COLO668 (cell line): ENCODE measurements around the gene ZNF326.
"Not testable (repeated sequence)": the region's sequence is repeated elsewhere in the genome, so short reads cannot be mapped to it uniquely, and the experiment has no call there.

Experiments
- DNase-seq: peaks from one replicate; lab custom pipeline; 2025; ENCODE audit not compliant: unreplicated experiment; lab: John Stamatoyannopoulos, UW

The ZNF326 gene

DNA sequence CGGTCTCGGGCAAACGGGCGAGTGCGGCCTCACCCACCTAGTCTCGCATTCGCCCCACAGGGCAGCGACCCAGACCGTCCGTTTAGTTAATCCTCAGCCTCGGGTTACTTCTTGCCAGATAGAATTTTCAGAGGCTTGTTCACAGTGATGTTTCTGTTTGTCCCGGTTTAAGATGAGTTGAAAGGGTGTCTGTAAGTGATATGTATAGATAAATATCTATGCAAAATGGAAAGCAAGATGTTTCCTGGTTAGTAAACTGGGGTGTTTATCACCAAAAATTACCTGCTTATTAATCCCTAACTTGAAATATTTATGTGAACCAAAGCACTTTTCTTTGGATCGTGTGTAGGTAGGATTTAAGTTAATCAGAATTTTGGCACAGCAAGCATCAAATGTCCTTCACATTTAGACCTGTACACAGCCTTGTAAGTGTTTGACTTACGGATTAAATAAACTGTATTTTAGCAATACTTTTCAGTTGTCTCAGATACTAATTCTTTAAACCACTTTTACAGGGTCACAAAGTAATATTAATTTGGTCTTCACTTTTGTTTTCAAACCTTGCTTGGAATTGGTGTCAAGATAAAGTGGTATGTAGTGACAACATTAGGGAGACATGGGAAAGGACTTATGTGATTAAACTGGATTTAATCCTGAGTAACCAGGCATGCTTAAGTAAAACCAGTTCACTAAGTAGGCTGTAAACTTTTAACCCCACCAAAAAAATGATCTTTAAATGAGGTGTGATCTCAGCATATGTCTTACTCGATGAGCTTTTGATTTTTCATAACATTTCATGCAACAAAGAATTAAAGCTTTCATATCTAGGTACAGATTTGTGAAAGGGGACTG is 914 bp downstream of the ZNF326 start:
- no peak for DNase-seq

DNA sequence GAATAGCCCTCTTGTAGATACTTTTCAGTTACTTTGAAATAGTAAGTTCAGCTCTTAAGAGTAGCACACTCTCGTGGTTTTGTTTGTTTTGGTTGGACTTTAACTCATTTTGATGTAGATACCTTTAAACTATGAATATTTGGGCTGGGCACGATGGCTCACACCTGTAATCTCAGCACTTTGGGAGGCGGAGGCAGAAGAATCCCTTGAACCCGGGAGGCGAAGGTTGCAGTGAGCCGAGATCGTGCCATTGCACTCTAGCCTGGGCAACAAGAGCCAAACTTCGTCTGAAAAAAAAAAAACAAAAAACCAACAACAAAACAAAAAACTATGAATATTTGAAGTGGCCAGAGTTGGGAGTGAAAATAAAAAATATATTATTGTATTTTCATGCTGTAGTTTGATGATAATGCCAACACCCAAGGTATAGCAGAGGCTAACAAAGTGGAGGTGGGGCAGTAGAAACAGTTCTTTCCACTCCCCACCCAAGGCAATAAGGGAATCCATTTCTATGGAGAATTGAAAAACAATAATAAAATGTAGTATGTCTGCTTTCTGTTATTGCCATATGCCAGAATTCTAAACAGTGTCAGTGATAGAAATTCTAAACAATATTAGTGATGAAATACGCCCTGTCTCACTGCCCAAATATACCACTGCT is 1.7 kb downstream of the ZNF326 start:
- DNase-seq, result no peak

DNA sequence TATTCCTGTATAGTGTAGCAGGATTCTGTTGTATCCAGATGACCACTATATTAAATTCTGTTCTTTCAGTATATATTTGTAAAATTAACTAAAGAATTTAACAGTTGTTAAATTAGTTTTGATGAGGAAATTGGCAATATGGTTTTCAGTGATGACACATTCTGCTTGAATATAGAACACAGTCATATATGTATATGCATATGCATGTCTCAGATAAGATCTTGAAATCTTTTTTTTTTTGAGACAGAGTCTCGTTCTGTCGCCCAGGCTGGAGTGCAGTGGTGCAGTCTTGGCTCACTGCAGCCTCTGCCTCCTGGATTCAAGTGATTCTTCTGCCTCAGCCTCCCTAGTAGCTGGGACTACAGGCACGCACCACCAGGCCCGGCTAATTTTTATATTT is 2.2 kb downstream of the ZNF326 start:
- DNase-seq, result not testable (repeated sequence)

- DNase-seq, result no peak
Observed at GRCh38 chr1:89998306-89998705, 3.4 kb downstream of the ZNF326 start.

- DNase-seq, result no peak
Observed at GRCh38 chr1:89999208-89999607, 4.3 kb downstream of the ZNF326 start.

DNA sequence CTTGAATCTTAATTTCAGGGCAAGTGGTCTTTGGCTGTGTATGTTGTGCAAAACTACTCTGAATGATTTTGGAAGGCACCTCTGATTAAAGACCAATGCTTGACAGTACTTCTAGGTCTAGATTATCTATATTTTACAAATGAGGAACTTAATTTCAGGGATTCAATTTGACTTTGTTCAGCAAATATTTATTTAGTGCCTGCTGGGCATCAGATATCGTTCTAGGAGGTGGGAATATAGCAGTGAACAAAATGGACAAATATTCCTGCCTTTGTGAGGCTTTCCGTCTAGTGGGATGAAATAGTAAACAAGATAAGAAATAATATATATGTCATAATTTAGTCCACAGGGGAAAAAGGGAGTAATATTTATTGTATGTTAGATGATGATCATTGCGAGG is 4.7 kb downstream of the ZNF326 start:
- no peak for DNase-seq

DNA sequence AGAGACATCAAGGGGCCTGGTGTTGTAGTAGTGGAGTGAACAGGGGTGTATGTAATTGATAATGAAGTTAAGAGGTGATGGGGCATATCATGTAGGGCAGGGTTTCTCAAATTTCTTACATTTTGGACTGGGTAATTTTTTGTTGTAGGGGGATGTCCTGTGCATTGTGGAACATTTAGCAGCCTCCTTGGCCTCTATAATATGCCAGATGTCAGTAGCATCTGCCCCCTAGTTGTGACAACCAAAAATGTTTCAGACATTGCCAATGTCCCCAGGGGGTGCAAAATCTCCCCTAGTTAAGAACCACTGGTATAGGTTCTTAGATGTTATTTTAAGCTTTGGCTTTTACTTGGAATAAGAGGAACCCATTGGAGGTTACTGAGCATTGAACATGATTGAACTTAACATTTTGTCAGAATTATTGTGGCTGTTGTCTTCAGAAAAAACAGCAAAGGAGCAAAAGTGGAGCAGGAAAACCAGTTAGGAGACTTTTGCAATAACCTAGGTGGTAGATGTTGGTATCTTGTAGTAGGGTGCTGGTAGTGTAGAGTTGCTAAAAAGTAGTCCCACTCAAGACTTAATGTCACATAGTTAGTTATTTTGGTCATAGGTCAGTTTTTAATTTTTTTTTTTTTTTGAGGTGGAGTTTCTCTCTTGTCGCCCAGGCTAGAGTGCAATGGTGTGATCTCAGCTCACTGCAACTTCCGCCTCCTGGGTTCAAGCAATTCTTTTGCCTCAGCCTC is 6.2 kb downstream of the ZNF326 start:
- DNase-seq, result no peak

DNA sequence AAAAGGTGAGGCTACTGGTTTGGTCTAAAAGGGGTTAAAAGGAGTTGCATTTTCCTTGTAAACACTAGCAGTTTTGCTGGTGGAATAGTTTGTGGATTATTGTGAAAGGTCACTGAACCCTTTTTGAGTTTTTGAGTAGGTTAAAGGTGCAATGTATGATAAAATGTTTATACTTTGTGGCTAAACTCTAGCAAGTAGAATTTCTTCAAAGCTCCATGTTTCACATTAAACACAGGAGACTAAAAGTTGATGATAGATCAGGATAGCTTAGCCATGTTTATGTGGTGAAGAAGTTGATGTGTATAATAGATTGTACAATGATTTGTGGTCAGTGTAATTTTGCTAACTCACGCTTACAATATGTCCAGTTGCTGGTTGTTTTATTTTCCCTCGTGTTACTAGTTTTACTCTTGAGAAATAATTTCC is 13.1 kb downstream of the ZNF326 start:
- DNase-seq, result no peak

DNA sequence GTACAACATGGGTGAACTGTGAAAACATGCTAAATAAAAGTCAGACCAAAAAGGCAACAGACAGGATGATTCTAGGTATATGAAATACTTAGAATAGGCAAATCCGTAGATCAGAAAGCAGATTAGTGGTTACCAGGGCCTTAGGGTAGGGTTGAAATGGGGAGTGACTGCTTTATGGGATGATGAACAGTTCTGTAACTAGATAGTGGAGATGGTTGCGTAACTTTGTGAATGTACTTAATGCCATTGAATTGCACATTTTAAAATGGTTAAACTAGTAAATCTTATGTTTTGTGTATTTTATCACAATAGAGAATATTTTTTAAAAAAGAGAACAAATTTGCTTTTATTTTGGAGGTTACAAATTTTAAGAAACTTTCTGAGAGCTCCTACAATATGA is 17.4 kb downstream of the ZNF326 start:
- DNase-seq, result no peak

- no peak for DNase-seq
Observed at GRCh38 chr1:90023691-90024090, 28.8 kb downstream of the ZNF326 start.

DNA sequence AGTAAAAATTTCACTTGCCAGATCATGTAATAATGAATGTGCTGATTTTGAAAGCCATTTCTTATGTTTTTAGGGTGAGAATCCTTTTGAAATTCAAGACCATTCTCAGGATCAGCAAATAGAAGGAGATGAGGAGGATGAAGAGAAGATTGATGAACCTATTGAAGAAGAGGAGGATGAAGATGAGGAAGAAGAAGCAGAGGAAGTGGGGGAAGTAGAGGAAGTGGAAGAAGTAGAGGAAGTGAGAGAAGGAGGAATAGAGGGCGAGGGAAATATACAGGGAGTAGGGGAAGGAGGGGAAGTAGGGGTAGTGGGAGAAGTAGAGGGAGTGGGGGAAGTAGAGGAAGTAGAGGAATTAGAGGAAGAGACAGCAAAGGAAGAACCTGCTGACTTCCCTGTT is 32.4 kb downstream of the ZNF326 start:
- DNase-seq, result no peak

DNA sequence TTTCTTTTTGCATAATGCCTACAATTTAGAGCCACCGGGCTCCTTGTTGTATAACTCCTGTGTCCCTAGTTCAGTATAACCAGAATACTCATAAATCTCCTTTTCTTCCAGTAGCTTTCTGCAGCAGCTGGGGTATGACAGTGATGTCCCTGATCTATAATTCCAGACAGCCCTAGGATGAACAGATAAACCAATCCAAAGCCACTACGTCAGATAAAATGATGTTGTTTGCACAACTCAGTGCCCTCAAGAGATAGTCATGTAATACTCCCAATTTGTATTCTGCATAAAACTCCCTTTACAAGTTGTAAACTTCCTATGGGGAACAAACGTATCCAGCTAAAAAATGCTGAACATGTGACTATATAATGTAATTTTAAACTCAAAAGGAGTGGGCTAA is 44.7 kb downstream of the ZNF326 start:
- DNase-seq, result no peak

DNA sequence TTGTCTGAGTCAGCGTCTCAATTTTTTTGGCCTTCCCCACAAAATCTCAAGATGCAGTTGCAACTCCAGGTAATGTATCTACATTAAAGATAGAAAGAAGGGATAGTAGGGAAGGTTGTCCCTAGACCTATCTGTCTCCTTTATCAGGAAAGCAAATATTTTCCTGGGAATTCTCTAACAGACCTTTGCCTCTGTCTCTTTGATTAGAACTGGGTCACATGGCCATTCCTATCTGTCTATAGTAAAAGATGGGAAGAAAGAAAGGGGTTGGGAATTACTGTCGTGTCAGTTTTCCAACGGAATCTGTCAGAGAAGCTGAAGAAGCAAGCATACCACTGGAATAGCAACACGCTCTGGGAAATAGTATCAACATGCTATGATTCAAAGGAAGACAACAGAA is 48.7 kb downstream of the ZNF326 start:
- DNase-seq, result no peak

DNA sequence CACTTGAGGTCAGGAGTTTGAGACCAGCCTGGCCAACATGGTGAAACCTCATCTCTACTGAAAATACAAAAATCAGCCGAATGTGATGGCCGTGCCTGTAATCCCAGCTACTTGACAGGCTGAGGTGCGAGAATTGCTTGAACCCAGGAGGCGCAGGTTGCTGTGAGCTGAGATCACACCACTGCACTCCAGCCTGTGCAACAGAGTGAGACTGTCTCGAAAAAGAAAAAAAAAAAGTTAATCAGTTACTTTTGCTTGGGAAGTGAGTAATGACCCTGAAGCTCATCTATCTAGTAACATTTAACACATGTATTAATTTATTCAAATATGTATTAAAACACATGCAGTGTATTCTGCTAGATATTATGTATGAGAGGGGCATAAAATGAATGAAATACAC is 49.4 kb downstream of the ZNF326 start:
- no peak for DNase-seq

- peak; percentile 18 for DNase-seq
Observed at GRCh38 chr1:90045853-90046563, 51.1 kb downstream of the ZNF326 start.

GRCh38 chr1:90046635-90047034 is 51.7 kb downstream of the ZNF326 start:
- DNase-seq, result no peak

DNA sequence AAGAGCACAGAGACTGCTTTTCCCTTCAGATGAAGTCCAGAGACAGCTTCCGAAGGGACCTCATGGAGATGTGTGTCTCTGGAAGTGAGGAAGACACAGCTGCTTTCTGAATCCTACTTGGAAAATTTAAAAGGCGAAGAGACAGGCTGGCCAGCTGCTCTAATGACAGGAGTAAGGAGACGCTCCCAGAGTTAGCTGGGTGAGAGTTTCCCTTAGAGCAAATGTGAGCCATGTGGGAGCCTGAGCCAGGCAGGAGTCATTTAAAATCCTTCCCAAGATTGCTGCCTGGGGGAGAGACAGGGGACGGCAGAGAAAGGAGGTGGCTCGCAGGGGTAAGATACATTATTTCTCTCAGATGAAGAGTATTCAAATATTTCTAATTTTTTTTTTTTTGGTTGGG is 53.1 kb downstream of the ZNF326 start:
- DNase-seq, result no peak

- DNase-seq, result not testable (repeated sequence)
Observed at GRCh38 chr1:90062700-90063643, 68.1 kb downstream of the ZNF326 start.

DNA sequence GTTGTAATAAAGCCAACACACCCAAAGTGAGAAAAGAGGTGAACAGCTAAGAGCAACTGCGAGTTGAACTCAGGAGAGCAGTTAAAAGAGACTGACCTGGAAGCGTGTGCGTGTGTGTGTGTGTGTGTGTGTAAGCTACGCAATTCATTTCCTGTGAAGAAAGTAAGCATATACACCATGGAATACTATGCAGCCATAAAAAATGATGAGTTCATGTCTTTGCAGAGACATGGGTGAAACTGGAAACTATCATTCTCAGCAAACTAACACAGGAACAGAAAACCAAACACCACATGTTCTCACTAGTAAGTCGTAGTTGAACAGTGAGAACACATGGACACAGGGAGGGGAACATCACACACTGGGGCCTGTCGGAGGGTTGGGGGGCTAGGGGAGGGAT is 69.2 kb downstream of the ZNF326 start:
- DNase-seq, result not testable (repeated sequence)
